ENCODE results near the gene SESTD1. TPM values are rescaled to one million over a fixed set of nuclear protein-coding genes. Genes with fewer than 3 reads are reported as not detected.
"Not testable (repeated sequence)": the region's sequence is repeated elsewhere in the genome, so short reads cannot be mapped to it uniquely, and the experiment has no call there.

SESTD1 gene
- total RNA-seq, 2 experiments from 2014 or later, result 10.4 to 14.9 TPM

GRCh38 chr2:179260224-179260623 is 4.4 kb downstream of the SESTD1 start:
- ATAC-seq (ENCODE audit: low read depth) (no peak), DNase-seq (no peak)
- H3K4me1 Mint-ChIP-seq, result peaks cover 16% of the 10 kb centered on the region
- H3K27me3 Mint-ChIP-seq, result peaks cover 35% of the 10 kb centered on the region
- no peak overlapping the region for H3K27ac Mint-ChIP-seq
- no peaks in the 10 kb centered on the region for H3K9me3 Mint-ChIP-seq
- POLR2A ChIA-PET, result no interaction called here
- no peak overlapping the region for H3K4me3 Mint-ChIP-seq
- H3K36me3 Mint-ChIP-seq, result peaks cover 8% of the 10 kb centered on the region

GRCh38 chr2:179255129-179255528 is 9.5 kb downstream of the SESTD1 start:
- Mint-ChIP-seq H3K9me3 (peaks cover 4% of the 10 kb centered on the region), H3K27me3 (peaks cover 8% of the 10 kb centered on the region), H3K36me3 (peaks cover 7% of the 10 kb centered on the region), H3K4me1 (peaks cover 31% of the 10 kb centered on the region), H3K4me3 (no peak overlapping the region), H3K27ac (no peak overlapping the region)
- POLR2A ChIA-PET, result interaction anchor here (1.9 kb wide), 1 partner anchor 16 kb away, joined by 5 read pairs; no protein-coding TSS in a partner anchor
- no peak for DNase-seq
- no peak for ATAC-seq (ENCODE audit: low read depth)

- DNase-seq (no peak), ATAC-seq (ENCODE audit: low read depth) (peak; percentile 60)
- H3K9me3 Mint-ChIP-seq, result peaks cover 5% of the 10 kb centered on the region
- POLR2A ChIA-PET, result no interaction called here
- H3K4me1 Mint-ChIP-seq, result peaks cover 34% of the 10 kb centered on the region
- H3K27ac Mint-ChIP-seq, result peak overlapping the region; percentile 8
- H3K36me3 Mint-ChIP-seq, result peaks cover 10% of the 10 kb centered on the region
- no peak overlapping the region for H3K4me3 Mint-ChIP-seq
- H3K27me3 Mint-ChIP-seq, result peaks cover 4% of the 10 kb centered on the region
Measured at GRCh38 chr2:179253226-179253625, 11.4 kb downstream of the SESTD1 start.

- peaks cover 5% of the 10 kb centered on the region for H3K9me3 Mint-ChIP-seq
- H3K4me1 Mint-ChIP-seq, result peaks cover 38% of the 10 kb centered on the region
- no peak overlapping the region for H3K27ac Mint-ChIP-seq
- POLR2A ChIA-PET, result no interaction called here
- peaks cover 2% of the 10 kb centered on the region for H3K27me3 Mint-ChIP-seq
- ATAC-seq (ENCODE audit: low read depth) (no peak), DNase-seq (no peak)
- H3K4me3 Mint-ChIP-seq, result no peak overlapping the region
- H3K36me3 Mint-ChIP-seq, result peaks cover 10% of the 10 kb centered on the region
Measured at GRCh38 chr2:179252423-179252822, 12.2 kb downstream of the SESTD1 start.

DNA sequence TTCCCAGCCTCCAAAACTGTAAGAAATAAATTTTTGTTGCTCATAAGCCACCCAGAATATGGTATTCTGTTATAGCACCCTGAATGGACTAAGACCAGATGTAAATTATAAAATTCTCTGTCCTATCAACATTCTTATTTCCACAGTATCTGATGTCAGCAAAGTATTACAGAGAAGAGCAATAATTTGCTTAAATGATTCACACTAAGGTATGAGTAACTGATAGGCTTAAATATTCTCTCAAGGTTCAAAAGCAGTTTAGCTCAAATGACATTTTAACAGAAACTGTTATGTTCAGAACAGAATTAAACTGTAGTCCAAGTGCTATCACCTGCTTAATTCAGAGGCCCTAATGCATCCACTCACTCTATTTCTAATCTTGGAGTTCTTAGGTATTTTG is 12.8 kb downstream of the SESTD1 start:
- Mint-ChIP-seq H3K4me1 (peaks cover 38% of the 10 kb centered on the region), H3K36me3 (peaks cover 10% of the 10 kb centered on the region), H3K27ac (no peak overlapping the region), H3K9me3 (peaks cover 5% of the 10 kb centered on the region), H3K4me3 (no peak overlapping the region), H3K27me3 (peaks cover 2% of the 10 kb centered on the region)
- DNase-seq, result no peak
- POLR2A ChIA-PET, result no interaction called here
- no peak for ATAC-seq (ENCODE audit: low read depth)

DNA sequence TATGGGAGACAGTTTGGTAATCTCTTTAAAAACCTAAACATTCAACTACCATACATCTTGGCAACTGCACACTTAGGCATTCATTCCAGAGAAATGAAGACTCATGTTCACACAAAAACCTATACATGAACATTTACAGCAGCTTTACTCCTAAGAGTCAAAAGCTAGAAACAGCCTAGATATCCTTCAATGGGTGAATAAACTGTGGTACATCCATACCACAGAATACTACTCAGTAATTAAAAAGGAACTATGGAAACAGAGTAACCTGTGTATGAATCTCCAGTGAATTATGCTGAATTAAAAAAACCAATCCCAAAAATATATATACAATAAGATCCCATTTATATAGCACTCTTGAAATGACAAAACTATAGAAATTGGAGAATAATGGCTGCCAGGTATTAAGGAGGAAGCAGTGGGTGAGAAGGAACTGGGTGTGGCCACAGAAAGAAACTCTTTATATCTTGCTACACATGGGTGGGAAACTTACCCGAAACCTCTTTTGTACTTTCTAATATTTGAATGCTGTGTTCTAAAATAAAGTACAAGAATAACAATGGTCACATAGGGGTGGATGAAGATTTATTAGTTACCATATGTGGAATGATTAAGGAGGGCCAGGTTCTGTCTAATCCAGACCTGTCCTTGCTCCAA is 13.7 kb downstream of the SESTD1 start:
- no peak overlapping the region for H3K4me3 Mint-ChIP-seq
- DNase-seq (no peak), ATAC-seq (ENCODE audit: low read depth) (no peak)
- H3K9me3 Mint-ChIP-seq, result peaks cover 8% of the 10 kb centered on the region
- POLR2A ChIA-PET, result no interaction called here
- peaks cover 2% of the 10 kb centered on the region for H3K27me3 Mint-ChIP-seq
- H3K4me1 Mint-ChIP-seq, result peaks cover 39% of the 10 kb centered on the region
- peaks cover 13% of the 10 kb centered on the region for H3K36me3 Mint-ChIP-seq
- no peak overlapping the region for H3K27ac Mint-ChIP-seq

GRCh38 chr2:179250095-179250494 is 14.5 kb downstream of the SESTD1 start:
- Mint-ChIP-seq H3K27me3 (peaks cover 2% of the 10 kb centered on the region), H3K4me1 (peaks cover 38% of the 10 kb centered on the region), H3K9me3 (peaks cover 8% of the 10 kb centered on the region), H3K4me3 (no peak overlapping the region), H3K27ac (no peak overlapping the region), H3K36me3 (peaks cover 13% of the 10 kb centered on the region)
- POLR2A ChIA-PET, result no interaction called here
- ATAC-seq (ENCODE audit: low read depth) (no peak), DNase-seq (no peak)

DNA sequence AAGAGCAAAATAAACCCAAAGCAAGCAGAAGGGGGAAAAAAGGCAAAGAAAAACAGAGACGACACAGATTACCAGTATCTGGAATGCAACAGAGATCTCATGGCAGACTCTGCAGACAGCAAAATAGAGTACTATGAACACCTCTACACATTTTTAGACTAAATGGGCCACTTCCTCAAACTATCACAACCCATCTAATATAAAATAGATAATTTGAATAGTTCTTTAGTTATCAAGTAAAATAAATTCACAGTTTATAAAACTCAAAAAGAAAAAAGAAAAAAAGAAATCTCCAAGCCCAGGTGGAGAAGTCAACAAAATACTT is 16.6 kb downstream of the SESTD1 start:
- ATAC-seq (ENCODE audit: low read depth) (no peak), DNase-seq (no peak)
- Mint-ChIP-seq H3K4me1 (peaks cover 28% of the 10 kb centered on the region), H3K27me3 (peaks cover 4% of the 10 kb centered on the region), H3K27ac (no peak overlapping the region), H3K9me3 (peaks cover 8% of the 10 kb centered on the region), H3K4me3 (no peak overlapping the region), H3K36me3 (peaks cover 11% of the 10 kb centered on the region)
- POLR2A ChIA-PET, result no interaction called here

GRCh38 chr2:179247318-179248023 is 17.2 kb downstream of the SESTD1 start:
- Mint-ChIP-seq H3K27ac (no peak overlapping the region), H3K36me3 (peaks cover 14% of the 10 kb centered on the region), H3K9me3 (peaks cover 8% of the 10 kb centered on the region), H3K27me3 (peaks cover 4% of the 10 kb centered on the region), H3K4me1 (peaks cover 23% of the 10 kb centered on the region), H3K4me3 (no peak overlapping the region)
- DNase-seq (no peak), ATAC-seq (ENCODE audit: low read depth) (no peak)
- POLR2A ChIA-PET, result no interaction called here

GRCh38 chr2:179245843-179246242 is 18.8 kb downstream of the SESTD1 start:
- H3K27ac Mint-ChIP-seq, POLR2A ChIA-PET: not testable (repeated sequence)

DNA sequence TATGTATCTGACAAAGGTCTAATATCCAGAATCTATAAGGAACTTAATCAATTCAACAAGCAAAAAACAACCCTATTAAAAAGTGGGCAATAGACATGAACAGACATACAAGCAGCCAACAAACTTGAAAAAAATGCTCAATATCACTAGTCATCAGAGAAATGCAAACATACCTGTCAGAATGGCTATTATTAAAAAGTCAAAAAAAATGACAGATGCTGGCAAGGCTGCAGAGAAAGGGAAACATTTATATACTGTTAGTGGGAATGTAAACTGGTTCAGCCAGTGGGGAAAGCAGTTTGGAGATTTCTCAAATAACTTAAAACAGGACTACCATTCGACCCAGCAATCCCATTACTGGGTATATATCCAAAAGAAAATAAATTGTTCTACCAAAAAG is 21.6 kb downstream of the SESTD1 start:
- Mint-ChIP-seq H3K27ac (no peak overlapping the region), H3K36me3 (peaks cover 10% of the 10 kb centered on the region), H3K9me3 (peaks cover 3% of the 10 kb centered on the region), H3K4me3 (no peak overlapping the region), H3K4me1 (peaks cover 26% of the 10 kb centered on the region), H3K27me3 (peaks cover 4% of the 10 kb centered on the region)
- no peak for ATAC-seq (ENCODE audit: low read depth)
- POLR2A ChIA-PET, result no interaction called here
- no peak for DNase-seq

More at GRCh38 chr2:179245843-179246242, 18.8 kb downstream of the SESTD1 start:
- H3K9me3 Mint-ChIP-seq; ATAC-seq (ENCODE audit: low read depth); H3K4me3 Mint-ChIP-seq; DNase-seq; H3K27me3 Mint-ChIP-seq: not testable (repeated sequence)
- Mint-ChIP-seq H3K4me1 (peaks cover 16% of the 10 kb centered on the region), H3K36me3 (peaks cover 17% of the 10 kb centered on the region)

DNA sequence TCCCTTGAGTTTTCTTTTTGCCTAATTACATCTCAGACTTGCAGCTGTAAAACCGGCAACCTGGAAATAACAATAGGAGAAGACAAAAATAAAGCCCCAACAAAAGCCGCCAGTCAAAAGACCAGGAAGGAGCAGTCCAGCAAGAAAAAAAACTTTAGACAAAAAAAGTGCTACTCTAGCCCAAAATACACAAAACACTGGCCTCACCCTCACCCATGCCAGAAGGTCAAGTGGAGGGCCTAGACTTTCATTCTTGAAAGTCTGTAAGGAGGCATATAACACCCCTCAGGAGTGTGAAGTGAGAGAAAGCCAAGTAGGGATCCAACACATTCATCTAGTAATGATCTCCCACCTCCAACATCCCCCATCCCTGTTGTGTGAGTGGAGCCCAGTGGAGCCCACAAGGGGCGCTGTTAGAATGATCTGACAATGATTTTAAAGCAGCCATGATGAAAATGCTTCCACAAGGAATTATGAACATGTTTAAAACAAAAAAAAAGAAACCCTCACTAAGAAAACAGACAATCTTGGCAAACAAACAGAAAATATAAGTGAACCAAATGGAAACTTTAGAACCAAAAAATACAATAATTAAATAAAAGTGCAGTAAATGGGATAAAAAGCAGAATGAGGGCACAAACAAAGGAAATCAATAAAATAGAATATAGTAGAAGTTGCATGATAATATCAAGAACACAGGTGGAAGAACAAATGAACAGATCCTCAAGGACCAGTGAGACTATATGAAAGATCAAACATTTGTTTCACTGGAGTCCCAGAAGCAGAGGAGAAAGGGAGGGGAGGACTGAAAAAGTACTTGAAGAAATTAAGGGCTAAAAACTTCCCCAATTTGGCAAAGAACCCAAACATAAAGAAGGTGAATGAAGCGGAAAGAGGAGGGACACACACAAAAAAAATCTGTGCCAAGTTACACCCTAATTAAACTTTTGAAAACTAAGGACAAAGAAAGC is 23.9 kb downstream of the SESTD1 start:
- no peak overlapping the region for H3K27ac Mint-ChIP-seq
- peaks cover 3% of the 10 kb centered on the region for H3K27me3 Mint-ChIP-seq
- H3K36me3 Mint-ChIP-seq, result peaks cover 11% of the 10 kb centered on the region
- no peak for DNase-seq
- peaks cover 28% of the 10 kb centered on the region for H3K4me1 Mint-ChIP-seq
- no peak overlapping the region for H3K4me3 Mint-ChIP-seq
- ATAC-seq (ENCODE audit: low read depth), result no peak
- peaks cover 1% of the 10 kb centered on the region for H3K9me3 Mint-ChIP-seq
- POLR2A ChIA-PET, result no interaction called here

GRCh38 chr2:179239838-179240237 is 24.8 kb downstream of the SESTD1 start:
- Mint-ChIP-seq H3K4me3 (peak overlapping the region; percentile 36), H3K9me3 (peaks cover 1% of the 10 kb centered on the region), H3K27ac (peak overlapping the region; percentile 53), H3K27me3 (peaks cover 3% of the 10 kb centered on the region), H3K4me1 (peaks cover 30% of the 10 kb centered on the region), H3K36me3 (peaks cover 14% of the 10 kb centered on the region)
- no peak for DNase-seq
- POLR2A ChIA-PET, result interaction anchor here (1.1 kb wide), 2 partner anchors 15 to 190 kb away, joined by 3 to 5 read pairs; partner anchors contain the start of gene CCDC141
- no peak for ATAC-seq (ENCODE audit: low read depth)
